Hepatocyte (in vitro differentiated cells): Measurements from ENCODE around the gene LIPF.
"Not testable (repeated sequence)": the region's sequence is repeated elsewhere in the genome, so short reads cannot be mapped to it uniquely, and the experiment has no call there.

Experiments
- CTCF ChIP-seq: fragments of 200-600 bp; sonication (generic); IDR thresholded peaks from 2 replicates; pipeline ENCODE4 v1.5.1; 2016; ENCODE audit warnings: antibody characterized with exemption, mild to moderate bottlenecking; ENCODE audit not compliant: poor library complexity
- EZH2 ChIP-seq: fragments of 200-600 bp; sonication (generic); IDR thresholded peaks from 2 replicates; pipeline ENCODE4 v1.6.1; 2016; ENCODE audit warnings: antibody characterized with exemption, mild to moderate bottlenecking, borderline replicate concordance
- EZH2phosphoT487 ChIP-seq: fragments of 200-600 bp; sonication (generic); IDR thresholded peaks from one replicate; pipeline ENCODE4 v1.6.1; 2018; ENCODE audit warnings: antibody characterized with exemption, mild to moderate bottlenecking, low read depth, moderate library complexity; ENCODE audit not compliant: unreplicated experiment, severe bottlenecking

GRCh38 chr10:88663153-88663552, 1.1 kb upstream of the LIPF start:
- TF ChIP-seq EZH2, CTCF, EZH2phosphoT487: not testable (repeated sequence)
